OCI-LY7 (cell line): ENCODE measurements around the gene TSPAN9.

Source experiments
- CTCF ChIP-seq: fragments of 200-600 bp; sonication (generic); conservative IDR thresholded peaks from 2 replicates; pipeline ENCODE4 v1.5.1; 2014; ENCODE audit warnings: mild to moderate bottlenecking, antibody characterized with exemption, low read length, moderate library complexity, mixed read lengths
- EZH2phosphoT487 ChIP-seq: fragments of 200-600 bp; sonication (generic); IDR thresholded peaks from 2 replicates; pipeline ENCODE4 v1.6.1; 2018; ENCODE audit warnings: low read depth, borderline replicate concordance, mild to moderate bottlenecking, mixed run types, antibody characterized with exemption, low read length, moderate library complexity, mixed read lengths

DNA sequence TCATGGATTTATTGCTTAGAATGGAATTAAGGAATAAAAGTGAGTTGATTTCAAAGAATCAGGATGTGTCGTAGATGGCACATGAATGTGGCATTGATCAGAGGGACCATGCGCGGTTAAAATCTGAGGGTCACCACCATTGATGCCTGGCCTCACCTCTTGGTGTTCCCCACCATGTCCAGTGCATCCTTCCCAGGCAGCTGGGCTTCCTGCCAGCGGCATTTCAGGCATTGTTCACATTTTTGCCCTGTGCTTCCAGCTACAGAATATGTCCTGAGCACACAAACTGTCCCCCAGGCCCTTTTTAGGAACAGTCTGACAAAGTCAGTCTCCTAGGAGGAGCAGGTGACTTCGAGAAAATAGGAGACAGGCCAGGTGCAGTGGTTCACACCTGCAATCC lies 42.0 kb upstream of the TSPAN9 start:
- TF ChIP-seq CTCF = no peak
- TF ChIP-seq EZH2phosphoT487 = no peak
